Inflammatory macrophage (primary cell): ENCODE results near the gene TNFAIP8.
A peak's percentile ranks its signal among the peaks of the same experiment; 100 is the strongest.

Source experiments
- DNase-seq, 2 donors: peaks; one replicate each; pipeline ENCODE4 v3.0.0-alpha.2; 2020 to 2022
- total RNA-seq, 18 experiments: gene quantifications; one replicate each; lab custom pipeline; 2026; ENCODE audit warnings: mixed read lengths in 6 of 18, inconsistent platforms in 2 of 18; lab: John Stamatoyannopoulos, UW

The TNFAIP8 gene
- 48.1 to 581 (median 111) reads per million in 18 experiments for total RNA-seq

- peak; percentile 83 to 90 for DNase-seq
Observed at GRCh38 chr5:119355685-119356611, at the start of gene TNFAIP8. TNFAIP8 (plus strand) TSS chr5:119356019; CDS start chr5:119356091, 72 bp downstream.

GRCh38 chr5:119307170-119307569 is 48.6 kb upstream of the TNFAIP8 start:
- no peak for DNase-seq

GRCh38 chr5:119309326-119309725 is 46.5 kb upstream of the TNFAIP8 start:
- DNase-seq: no peak

GRCh38 chr5:119311688-119312087 is 44.1 kb upstream of the TNFAIP8 start:
- no peak for DNase-seq

GRCh38 chr5:119312403-119312802 is 43.4 kb upstream of the TNFAIP8 start:
- DNase-seq: peak in 1 of 2 donors; percentile 31

GRCh38 chr5:119313197-119313596 is 42.6 kb upstream of the TNFAIP8 start:
- DNase-seq: no peak

GRCh38 chr5:119313658-119314605 is 41.9 kb upstream of the TNFAIP8 start:
- no peak for DNase-seq

- peak; percentile 69 to 80 for DNase-seq
Observed at GRCh38 chr5:119315516-119315949, 40.3 kb upstream of the TNFAIP8 start.

- DNase-seq: no peak
Observed at GRCh38 chr5:119316086-119316485, 39.7 kb upstream of the TNFAIP8 start.

- DNase-seq: peak; percentile 44 to 51
Observed at GRCh38 chr5:119316906-119317305, 38.9 kb upstream of the TNFAIP8 start.

- peak; percentile 73 to 82 for DNase-seq
Observed at GRCh38 chr5:119318256-119318894, 37.4 kb upstream of the TNFAIP8 start.

GRCh38 chr5:119319401-119319800 is 36.4 kb upstream of the TNFAIP8 start:
- no peak for DNase-seq

GRCh38 chr5:119319890-119320289 is 35.9 kb upstream of the TNFAIP8 start:
- no peak for DNase-seq

- no peak for DNase-seq
Observed at GRCh38 chr5:119321569-119322311, 34.1 kb upstream of the TNFAIP8 start.

- no peak for DNase-seq
Observed at GRCh38 chr5:119322312-119322947, 33.4 kb upstream of the TNFAIP8 start.

- DNase-seq: no peak
Observed at GRCh38 chr5:119322948-119323537, 32.8 kb upstream of the TNFAIP8 start.

- no peak for DNase-seq
Observed at GRCh38 chr5:119323601-119324000, 32.2 kb upstream of the TNFAIP8 start.

- no peak for DNase-seq
Observed at GRCh38 chr5:119324842-119325241, 31.0 kb upstream of the TNFAIP8 start.

GRCh38 chr5:119327018-119327417 is 28.8 kb upstream of the TNFAIP8 start:
- DNase-seq: no peak

GRCh38 chr5:119328753-119329602 is 26.8 kb upstream of the TNFAIP8 start:
- DNase-seq: no peak
